H1 (cell line): Measurements from ENCODE around the gene PHACTR1. TPM values are rescaled to one million over a fixed set of nuclear protein-coding genes. Genes with fewer than 3 reads are reported as not detected.

Source experiments
- CTCF ChIA-PET: fragments of 300-600 bp; sonication (Branson Sonifier 250); formaldehyde crosslinking; loops from one replicate; lab custom pipeline; 2021; ENCODE audit not compliant: partially characterized antibody; lab: Charles Lee
- POLR2A ChIA-PET: fragments of 300-600 bp; sonication (Branson Sonifier 250); formaldehyde crosslinking; loops from one replicate; lab custom pipeline; 2021; ENCODE audit warnings: inconsistent platforms; ENCODE audit not compliant: partially characterized antibody; lab: Charles Lee
- DNase-seq, 2 experiments: peaks; one replicate each; pipeline versions ENCODE4 v3.0.0 to v3.0.0-alpha.2; 2010 to 2022; ENCODE audit warnings: low spot score in 2 of 2, low read depth in 1 of 2, mixed read lengths in 1 of 2
- FAIRE-seq: peaks from 2 replicates; lab custom pipeline; 2011; peaks lifted over from hg19 to GRCh38; lab: Jason Lieb, UNC
- H2AFZ ChIP-seq: 2 replicates; pipeline ENCODE4 v1.8.1; 2012; ENCODE audit warnings: low read length, inconsistent platforms
- H2AK5ac ChIP-seq: 2 replicates; pipeline ENCODE4 v1.6.1; 2013; ENCODE audit warnings: low read depth, low read length
- H2BK120ac ChIP-seq: replicated peaks from 2 replicates; pipeline ENCODE3; 2013; ENCODE audit warnings: low read depth, low read length, inconsistent platforms
- H2BK12ac ChIP-seq: 2 replicates; pipeline ENCODE4 v1.6.1; 2013; ENCODE audit warnings: low read depth, low read length
- H2BK15ac ChIP-seq: 2 replicates; pipeline ENCODE4 v1.6.1; 2013; ENCODE audit warnings: low read length
- H2BK20ac ChIP-seq: 2 replicates; pipeline ENCODE4 v1.6.1; 2013; ENCODE audit warnings: low read length
- H2BK5ac ChIP-seq: 2 replicates; pipeline ENCODE4 v1.6.1; 2013; ENCODE audit warnings: low read depth, low read length
- H3K14ac ChIP-seq: 2 replicates; pipeline ENCODE4 v1.6.1; 2013; ENCODE audit warnings: inconsistent platforms; ENCODE audit not compliant: insufficient read length
- H3K18ac ChIP-seq: 2 replicates; pipeline ENCODE4 v1.6.1; 2013; ENCODE audit warnings: low read length; ENCODE audit errors: extremely low read depth
- H3K23ac ChIP-seq: 2 replicates; pipeline ENCODE4 v1.6.1; 2013; ENCODE audit warnings: inconsistent platforms; ENCODE audit not compliant: insufficient read length
- H3K23me2 ChIP-seq: 2 replicates; pipeline ENCODE4 v1.6.1; 2013; ENCODE audit warnings: low read depth, low read length
- H3K27ac ChIP-seq: 2 replicates; pipeline ENCODE4 v1.6.1; 2011; ENCODE audit warnings: low read depth, low read length, inconsistent platforms
- H3K27me3 ChIP-seq, 4 experiments: replicated peaks in 1 of 4; 1 replicate in 1 of 4; 2 replicates in 3 of 4; pipeline versions ENCODE4 v1.6.1 to v1.8.1; 2011 to 2013; ENCODE audit warnings: low read length in 3 of 4, mild to moderate bottlenecking in 3 of 4, inconsistent platforms in 2 of 4, mixed read lengths in 2 of 4, moderate library complexity in 1 of 4; ENCODE audit not compliant: control insufficient read depth in 3 of 4, insufficient read depth in 3 of 4; ENCODE audit errors: extremely low read depth in 1 of 4
- H3K36me3 ChIP-seq, 4 experiments: 2 replicates each; pipeline versions ENCODE4 v1.6.1 to v1.8.1; 2011 to 2013; ENCODE audit warnings: mild to moderate bottlenecking in 4 of 4, low read length in 3 of 4, moderate library complexity in 2 of 4, control low read depth in 1 of 4, inconsistent platforms in 1 of 4; ENCODE audit not compliant: insufficient read depth in 4 of 4, control insufficient read depth in 2 of 4
- H3K4ac ChIP-seq: replicated peaks from 2 replicates; pipeline ENCODE3; 2013; ENCODE audit warnings: low read length, low read depth, mixed read lengths, inconsistent platforms; ENCODE audit not compliant: insufficient read length
- H3K4me1 ChIP-seq, 4 experiments: replicated peaks in 1 of 4; 1 replicate in 1 of 4; 2 replicates in 3 of 4; pipeline versions ENCODE4 v1.6.1 to v1.8.1; 2011 to 2013; ENCODE audit warnings: low read length in 3 of 4, inconsistent platforms in 2 of 4, mixed read lengths in 1 of 4; ENCODE audit not compliant: insufficient read depth in 4 of 4, control insufficient read depth in 3 of 4
- H3K4me2 ChIP-seq, 2 experiments: 2 replicates each; pipeline versions ENCODE4 v1.6.1 to v1.8.1; 2011 to 2013; ENCODE audit warnings: low read depth in 2 of 2, low read length in 2 of 2, control low read depth in 1 of 2, inconsistent platforms in 1 of 2, mild to moderate bottlenecking in 1 of 2; ENCODE audit not compliant: insufficient read depth in 1 of 2
- H3K4me3 ChIP-seq, 4 experiments: fragments of 200-600, 300-600 bp in 1 of 4; sonication (generic), shearing (Covaris generic), sonication (Bioruptor Twin) in 1 of 4; 2 replicates each; pipeline versions ENCODE4 v1.5.1 to v1.8.1; 2011 to 2016; ENCODE audit warnings: low read length in 4 of 4, low read depth in 3 of 4, control low read depth in 2 of 4, inconsistent platforms in 2 of 4, mild to moderate bottlenecking in 2 of 4, mixed read lengths in 1 of 4, moderate library complexity in 1 of 4; ENCODE audit not compliant: insufficient read depth in 2 of 4; ENCODE audit errors: extremely low read depth in 1 of 4
- H3K56ac ChIP-seq: replicated peaks from 2 replicates; pipeline ENCODE3; 2013; ENCODE audit warnings: low read depth, mild to moderate bottlenecking, mixed read lengths, low read length, inconsistent platforms; ENCODE audit not compliant: insufficient read length
- H3K79me1 ChIP-seq: 2 replicates; pipeline ENCODE4 v1.6.1; 2013; ENCODE audit warnings: low read depth, low read length, control low read depth
- H3K79me2 ChIP-seq, 2 experiments: 2 replicates each; pipeline versions ENCODE4 v1.6.1 to v1.8.1; 2012 to 2013; ENCODE audit warnings: low read length in 2 of 2, mild to moderate bottlenecking in 2 of 2, inconsistent platforms in 1 of 2; ENCODE audit not compliant: insufficient read depth in 2 of 2, control insufficient read depth in 1 of 2
- H3K9ac ChIP-seq, 4 experiments: replicated peaks in 1 of 4; 1 replicate in 1 of 4; 2 replicates in 3 of 4; pipeline versions ENCODE4 v1.6.1 to v1.8.1; 2011 to 2013; ENCODE audit warnings: low read depth in 3 of 4, low read length in 3 of 4, control low read depth in 2 of 4, mild to moderate bottlenecking in 2 of 4, moderate library complexity in 2 of 4, inconsistent platforms in 1 of 4; ENCODE audit errors: extremely low read depth in 1 of 4
- H3K9me3 ChIP-seq, 2 experiments: 2 replicates each; pipeline versions ENCODE4 v1.6.1 to v1.8.1; 2012 to 2013; ENCODE audit warnings: mild to moderate bottlenecking in 2 of 2, moderate library complexity in 2 of 2, control low read depth in 1 of 2, inconsistent platforms in 1 of 2, low read depth in 1 of 2, low read length in 1 of 2, mixed read lengths in 1 of 2; ENCODE audit not compliant: insufficient read depth in 2 of 2
- H4K20me1 ChIP-seq, 2 experiments: replicated peaks in 1 of 2; 2 replicates each; pipeline versions ENCODE3 to v1.8.1; 2011 to 2013; ENCODE audit warnings: inconsistent platforms in 2 of 2, low read length in 2 of 2, mild to moderate bottlenecking in 1 of 2; ENCODE audit not compliant: insufficient read depth in 2 of 2, control insufficient read depth in 1 of 2
- H4K5ac ChIP-seq: 2 replicates; pipeline ENCODE4 v1.6.1; 2013; ENCODE audit warnings: low read length, low read depth, mixed read lengths, inconsistent platforms; ENCODE audit not compliant: insufficient read length
- H4K8ac ChIP-seq: 2 replicates; pipeline ENCODE4 v1.8.0; 2013; ENCODE audit warnings: mild to moderate bottlenecking, moderate library complexity, low read length, inconsistent platforms; ENCODE audit not compliant: insufficient read depth; ENCODE audit errors: extremely low read depth
- H4K91ac ChIP-seq: replicated peaks from 2 replicates; pipeline ENCODE3; 2013; ENCODE audit warnings: low read length, mixed read lengths, inconsistent platforms; ENCODE audit not compliant: insufficient read length
- CEBPB ChIP-seq: IDR thresholded peaks from 2 replicates; pipeline ENCODE4 v1.6.1; 2012; ENCODE audit warnings: low read depth, low read length
- EZH2 ChIP-seq: fragments of 200-600 bp; sonication (generic); IDR thresholded peaks from 2 replicates; pipeline ENCODE4 v1.7.1; 2012; ENCODE audit warnings: low read depth, mild to moderate bottlenecking, moderate library complexity, low read length, inconsistent platforms; ENCODE audit not compliant: severe bottlenecking
- KDM1A ChIP-seq: fragments of 200-600, 300-600 bp; sonication (generic); IDR thresholded peaks from 2 replicates; pipeline ENCODE4 v1.7.1; 2016; ENCODE audit warnings: mild to moderate bottlenecking, low read length, borderline replicate concordance
- NANOG ChIP-seq: IDR thresholded peaks from 2 replicates; pipeline ENCODE4 v1.6.1; 2011; ENCODE audit warnings: low read length, low read depth, mild to moderate bottlenecking, inconsistent platforms; ENCODE audit not compliant: insufficient read depth, poor library complexity, severe bottlenecking
- RFX5 ChIP-seq: IDR thresholded peaks from 2 replicates; pipeline ENCODE4 v1.6.1; 2011; ENCODE audit warnings: low read depth, low read length, improper control_type of control experiment, borderline replicate concordance
- SP2 ChIP-seq: IDR thresholded peaks from 2 replicates; pipeline ENCODE4 v1.6.1; 2012; ENCODE audit warnings: mild to moderate bottlenecking, low read length, inconsistent platforms
- SP4 ChIP-seq: IDR thresholded peaks from 2 replicates; pipeline ENCODE4 v1.6.1; 2012; ENCODE audit warnings: low read length, inconsistent platforms
- TAF1 ChIP-seq: IDR thresholded peaks from 2 replicates; pipeline ENCODE4 v1.6.1; 2011; ENCODE audit warnings: mild to moderate bottlenecking, low read depth, low read length
- TBP ChIP-seq: IDR thresholded peaks from 2 replicates; pipeline ENCODE4 v1.6.1; 2011; ENCODE audit warnings: low read depth, low read length, improper control_type of control experiment
- TCF12 ChIP-seq: IDR thresholded peaks from 2 replicates; pipeline ENCODE4 v1.6.1; 2011; ENCODE audit warnings: low read depth, mild to moderate bottlenecking, low read length
- WGBS, 2 experiments: shearing (Covaris generic) in 1 of 2; methylation state at CpG; one replicate each; pipeline versions ENCODE4 v1.1.6 to v1.1.7; 2013 to 2015; ENCODE audit warnings: low lambda C conversion rate in 2 of 2, mixed read lengths in 2 of 2, inconsistent platforms in 1 of 2, low coverage in 1 of 2, missing lambda C conversion rate in 1 of 2; ENCODE audit not compliant: insufficient replicate concordance in 2 of 2, insufficient coverage in 1 of 2, insufficient read length in 1 of 2; ENCODE audit errors: extremely low coverage in 1 of 2, missing lambda C conversion rate in 1 of 2; 5-methylcytosine and 5-hydroxymethylcytosine counted together
- polyA plus RNA-seq, 7 experiments: library from polyadenylated mRNA; depleted of rRNA in 3 of 7; stranded (reverse) in 5 of 7; unstranded in 2 of 7; fragments of >200 nt in 5 of 7; fragments of 200-250 nt in 2 of 7; gene quantifications; 1 replicate in 5 of 7; 2 replicates in 1 of 7; 4 replicates in 1 of 7; pipeline versions ENCODE4 v1.2.1 to v1.2.3, GENCODE V29; 2011 to 2013; ENCODE audit warnings: missing spikeins in 2 of 7, mixed read lengths in 2 of 7
- total RNA-seq: library from RNA; stranded (reverse); fragmentation: NEBNext Ultra II Directional; extraction: Animal tissue kit (Norgen Biotek cat#: 25700); gene quantifications from 2 replicates; pipeline ENCODE4 v1.2.1, GENCODE V29; 2021
- TF ChIP-seq, protein P1 (sequence below), 3 experiments: IDR thresholded peaks; 1 replicate in 2 of 3; 2 replicates in 1 of 3; pipeline versions ENCODE4 v1.5.1 to v1.6.1; 2011; ENCODE audit warnings: low read length in 3 of 3, mild to moderate bottlenecking in 3 of 3, inconsistent platforms in 2 of 3, low read depth in 1 of 3, moderate library complexity in 1 of 3; ENCODE audit not compliant: insufficient read depth in 1 of 3; ENCODE audit errors: control extremely low read depth in 1 of 3

Gene PHACTR1
- total and polyA plus RNA-seq, 2 of the 8 experiments (the other 6 are each of a cell fraction or from before 2014, with no cell fraction given) = 3.9 to 17.1 TPM

DNA sequence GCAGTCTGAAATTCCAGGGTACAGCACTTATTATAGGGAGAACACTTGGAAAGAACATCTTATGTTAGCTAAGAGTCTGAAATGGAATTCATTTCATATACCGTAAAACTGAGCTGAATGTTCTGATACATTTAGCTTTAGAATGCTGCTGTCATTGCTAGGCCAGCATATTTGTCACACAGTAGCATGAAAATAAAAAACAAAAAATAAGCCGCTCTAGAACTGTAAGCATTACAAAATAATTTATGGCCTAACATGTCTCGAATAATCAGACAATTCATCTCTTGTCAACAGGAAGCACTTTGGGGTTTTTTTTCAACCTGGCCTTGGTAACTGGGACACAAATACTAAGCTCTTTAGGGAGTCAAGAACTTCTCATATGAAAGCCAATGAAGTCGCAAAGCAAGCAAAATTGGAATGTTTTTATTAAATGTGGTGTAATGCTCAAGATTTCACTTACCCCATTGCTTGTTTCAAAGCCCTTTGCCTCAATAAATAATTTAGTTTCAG lies 115.7 kb downstream of the PHACTR1 start:
- H3K4me3 ChIP-seq = no peak overlapping the region
- H4K5ac ChIP-seq = no peak overlapping the region
- peaks cover 3% of the 10 kb centered on the region in 2 experiments; a peak in 1 of 4 replicates for H3K9me3 ChIP-seq
- H4K20me1 ChIP-seq = no peaks in the 10 kb centered on the region
- H3K27me3 ChIP-seq = no peaks in the 10 kb centered on the region
- POLR2A ChIA-PET = no interaction called here
- H4K8ac ChIP-seq = no peak overlapping the region
- H2BK120ac ChIP-seq = no peak overlapping the region
- H2BK12ac ChIP-seq = no peak overlapping the region
- no peak overlapping the region for H3K9ac ChIP-seq
- H3K23ac ChIP-seq = no peak overlapping the region
- DNase-seq (no peak), FAIRE-seq (no peak)
- H3K4ac ChIP-seq = no peak overlapping the region
- TF ChIP-seq, protein P1, sequence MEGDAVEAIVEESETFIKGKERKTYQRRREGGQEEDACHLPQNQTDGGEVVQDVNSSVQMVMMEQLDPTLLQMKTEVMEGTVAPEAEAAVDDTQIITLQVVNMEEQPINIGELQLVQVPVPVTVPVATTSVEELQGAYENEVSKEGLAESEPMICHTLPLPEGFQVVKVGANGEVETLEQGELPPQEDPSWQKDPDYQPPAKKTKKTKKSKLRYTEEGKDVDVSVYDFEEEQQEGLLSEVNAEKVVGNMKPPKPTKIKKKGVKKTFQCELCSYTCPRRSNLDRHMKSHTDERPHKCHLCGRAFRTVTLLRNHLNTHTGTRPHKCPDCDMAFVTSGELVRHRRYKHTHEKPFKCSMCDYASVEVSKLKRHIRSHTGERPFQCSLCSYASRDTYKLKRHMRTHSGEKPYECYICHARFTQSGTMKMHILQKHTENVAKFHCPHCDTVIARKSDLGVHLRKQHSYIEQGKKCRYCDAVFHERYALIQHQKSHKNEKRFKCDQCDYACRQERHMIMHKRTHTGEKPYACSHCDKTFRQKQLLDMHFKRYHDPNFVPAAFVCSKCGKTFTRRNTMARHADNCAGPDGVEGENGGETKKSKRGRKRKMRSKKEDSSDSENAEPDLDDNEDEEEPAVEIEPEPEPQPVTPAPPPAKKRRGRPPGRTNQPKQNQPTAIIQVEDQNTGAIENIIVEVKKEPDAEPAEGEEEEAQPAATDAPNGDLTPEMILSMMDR (IDR thresholded peaks at IDR 0.05; ENCODE audit: control extremely low read depth in 1 of 3, insufficient read depth in 1 of 3, low read depth in 1 of 3, low read length in 3 of 3) = no peak
- TF ChIP-seq SP4 (no peak), TCF12 (no peak), RFX5 (no peak), TAF1 (no peak), CEBPB (no peak), EZH2 (no peak), NANOG (no peak), SP2 (no peak), KDM1A (no peak), TBP (no peak)
- TF ChIP-seq, all 59 proteins: peak for 0
- no peak overlapping the region for H2AK5ac ChIP-seq
- no peak overlapping the region for H4K91ac ChIP-seq
- no peak overlapping the region for H3K4me2 ChIP-seq
- CTCF ChIA-PET = interaction anchor here (1.6 kb wide), 1 partner anchor 12 kb away, joined by 4 read pairs; no protein-coding TSS in a partner anchor
- H3K4me1 ChIP-seq = no peaks in the 10 kb centered on the region; a peak in 1 of 7 replicates
- H3K56ac ChIP-seq = no peak overlapping the region
- H2BK5ac ChIP-seq = no peak overlapping the region
- H3K79me1 ChIP-seq = no peaks in the 10 kb centered on the region
- H3K36me3 ChIP-seq = no peaks in the 10 kb centered on the region; a peak in 1 of 8 replicates
- H2BK15ac ChIP-seq = no peak overlapping the region
- H3K18ac ChIP-seq = no peak overlapping the region
- H2AFZ ChIP-seq = no peak overlapping the region
- H2BK20ac ChIP-seq = no peak overlapping the region
- H3K23me2 ChIP-seq = no peaks in the 10 kb centered on the region
- no peak overlapping the region for H3K27ac ChIP-seq
- WGBS, 2 experiments = 90% methylated on average over 4 of the region's 4 CpGs; no CpG with 5 or more reads in 1 of the 2 experiments
- no peaks in the 10 kb centered on the region for H3K79me2 ChIP-seq
- H3K14ac ChIP-seq = no peak overlapping the region
